ENCODE data around the gene ARL6.

Gene ARL6

DNA sequence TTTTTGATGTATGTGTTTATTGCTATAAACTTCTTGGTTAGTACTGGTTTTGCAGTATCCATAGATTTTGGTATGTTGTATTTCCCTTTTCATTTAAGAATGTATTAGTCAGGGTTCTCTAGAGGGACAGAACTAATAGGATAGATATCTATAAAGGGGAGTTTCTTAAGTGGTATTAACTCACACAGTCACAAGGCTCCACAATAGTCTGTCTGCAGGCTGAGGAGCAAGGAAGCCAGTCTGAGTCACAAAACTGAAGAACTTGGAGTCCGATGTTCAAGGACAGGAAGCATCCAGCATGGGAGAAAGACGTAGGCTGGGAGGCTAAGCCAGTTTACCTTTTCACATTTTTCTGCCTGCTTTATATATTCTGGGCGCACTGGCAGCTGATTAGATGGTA lies 8.4 kb downstream of the ARL6 start:
- H3K4me3 ChIP-seq (ENCODE audit: low read depth, low read length), result no peak overlapping the region
- no peak for TF ChIP-seq POLR2A (IDR thresholded peaks at IDR 0.05; ENCODE audit: extremely low read depth, insufficient read length)
- no peak for DNase-seq (ENCODE audit: low read depth)

DNA sequence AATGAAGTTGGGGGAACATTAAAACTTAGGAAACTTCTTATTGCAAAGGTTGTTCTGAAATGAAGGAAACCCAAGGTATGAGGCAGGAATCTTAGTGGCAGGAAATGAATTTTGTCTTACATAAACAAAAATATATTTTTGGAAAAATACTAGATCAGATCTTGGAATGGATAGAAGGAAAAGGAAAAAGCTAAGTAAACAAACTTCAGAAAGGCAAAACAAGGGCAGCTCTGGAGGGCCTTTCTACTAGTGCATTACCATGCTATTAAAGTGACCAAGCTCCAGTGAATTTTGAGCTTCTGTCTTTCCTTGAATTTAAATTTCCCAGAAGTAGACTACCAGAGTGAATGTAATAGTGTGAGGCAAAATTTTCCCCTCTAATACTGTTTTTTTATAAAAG lies 13.6 kb downstream of the ARL6 start:
- no peak for DNase-seq (ENCODE audit: low read depth)
- H3K4me3 ChIP-seq (ENCODE audit: low read depth, low read length), result no peak overlapping the region
- TF ChIP-seq CTCF (IDR thresholded peaks at IDR 0.05; ENCODE audit: low read depth, low read length) (no peak), MAX (IDR thresholded peaks at IDR 0.05; ENCODE audit: low read depth, low read length) (no peak), MYC (IDR thresholded peaks at IDR 0.05; ENCODE audit: low read depth, low read length) (no peak), POLR2A (IDR thresholded peaks at IDR 0.05; ENCODE audit: extremely low read depth, insufficient read length) (no peak)

DNA sequence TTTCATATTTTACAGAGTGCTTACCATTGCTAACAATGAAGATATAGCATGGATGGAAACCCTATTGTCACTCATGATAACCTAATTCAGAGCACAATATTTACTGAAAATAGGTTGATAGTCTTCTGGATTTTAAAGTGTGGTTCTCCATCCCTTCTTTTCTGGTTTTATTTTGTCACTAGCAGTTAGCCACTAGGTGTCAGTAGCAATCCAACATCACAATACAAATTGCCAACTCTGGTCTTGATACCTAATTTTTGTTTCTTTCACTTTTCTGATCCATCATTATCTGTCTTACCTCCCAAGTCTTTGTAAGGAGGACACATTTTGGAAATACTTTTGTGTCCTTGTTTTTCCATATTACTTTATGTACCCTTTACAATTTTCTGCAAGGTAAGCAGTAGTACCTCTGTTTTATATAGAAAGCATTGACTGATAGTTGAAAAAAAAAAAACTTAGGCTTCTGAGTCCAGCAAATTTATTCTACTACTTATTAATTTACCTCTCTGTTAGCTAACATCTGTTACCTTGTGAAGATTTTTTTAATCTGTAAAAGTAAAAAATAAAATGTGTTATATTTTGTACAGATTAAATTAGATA lies 29.0 kb downstream of the ARL6 start:
- peak; percentile 63 for DNase-seq (ENCODE audit: low read depth)
- no peak overlapping the region for H3K4me3 ChIP-seq (ENCODE audit: low read depth, low read length)
- no peak for TF ChIP-seq MYC (IDR thresholded peaks at IDR 0.05; ENCODE audit: low read depth, low read length)
- TF ChIP-seq POLR2A (IDR thresholded peaks at IDR 0.05; ENCODE audit: extremely low read depth, insufficient read length), result no peak
- peak; percentile 63 for TF ChIP-seq CTCF (IDR thresholded peaks at IDR 0.05; ENCODE audit: low read depth, low read length)
- no peak for TF ChIP-seq MAX (IDR thresholded peaks at IDR 0.05; ENCODE audit: low read depth, low read length)

- no peak for DNase-seq (ENCODE audit: low read depth)
- TF ChIP-seq MAX (IDR thresholded peaks at IDR 0.05; ENCODE audit: low read depth, low read length) (no peak), MYC (IDR thresholded peaks at IDR 0.05; ENCODE audit: low read depth, low read length) (no peak), CTCF (IDR thresholded peaks at IDR 0.05; ENCODE audit: low read depth, low read length) (no peak), POLR2A (IDR thresholded peaks at IDR 0.05; ENCODE audit: extremely low read depth, insufficient read length) (no peak)
- no peak overlapping the region for H3K4me3 ChIP-seq (ENCODE audit: low read depth, low read length)
Measured at GRCh38 chr3:97795951-97796350, 31.4 kb downstream of the ARL6 start.

DNA sequence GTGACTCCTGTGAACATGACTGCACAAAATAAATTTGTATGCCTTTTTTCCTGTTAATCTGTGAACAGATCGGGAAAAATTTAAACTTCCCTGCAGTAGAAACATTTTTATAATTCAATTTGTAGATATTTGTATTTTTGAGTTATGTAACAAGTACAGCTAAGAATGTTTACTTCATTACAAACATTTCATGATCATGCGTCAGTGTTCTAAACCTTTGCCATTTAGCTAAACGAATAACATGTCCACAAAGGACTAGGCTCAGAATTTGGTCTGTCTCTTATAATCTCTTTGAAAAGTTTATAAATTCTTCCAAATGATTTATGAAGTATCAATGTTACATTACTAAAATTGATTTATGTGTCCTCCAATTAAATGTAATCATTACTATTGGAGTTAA lies 39.9 kb downstream of the ARL6 start:
- no peak overlapping the region for H3K4me3 ChIP-seq (ENCODE audit: low read depth, low read length)
- DNase-seq (ENCODE audit: low read depth), result no peak
- TF ChIP-seq POLR2A (IDR thresholded peaks at IDR 0.05; ENCODE audit: extremely low read depth, insufficient read length), result no peak
- no peak for TF ChIP-seq MAX (IDR thresholded peaks at IDR 0.05; ENCODE audit: low read depth, low read length)
- no peak for TF ChIP-seq CTCF (IDR thresholded peaks at IDR 0.05; ENCODE audit: low read depth, low read length)
- no peak for TF ChIP-seq MYC (IDR thresholded peaks at IDR 0.05; ENCODE audit: low read depth, low read length)

- TF ChIP-seq POLR2A (IDR thresholded peaks at IDR 0.05; ENCODE audit: extremely low read depth, insufficient read length) (no peak), CTCF (IDR thresholded peaks at IDR 0.05; ENCODE audit: low read depth, low read length) (no peak), MAX (IDR thresholded peaks at IDR 0.05; ENCODE audit: low read depth, low read length) (no peak), MYC (IDR thresholded peaks at IDR 0.05; ENCODE audit: low read depth, low read length) (no peak)
- no peak for DNase-seq (ENCODE audit: low read depth)
- no peak overlapping the region for H3K4me3 ChIP-seq (ENCODE audit: low read depth, low read length)
Measured at GRCh38 chr3:97810779-97811390, 46.3 kb downstream of the ARL6 start.
